Measurements from ENCODE around the gene RNF38. TPM values are rescaled to one million over a fixed set of nuclear protein-coding genes. Genes with fewer than 3 reads are reported as not detected.

Gene RNF38
- 14.0 and 15.3 TPM in 2 replicates for total RNA-seq

DNA sequence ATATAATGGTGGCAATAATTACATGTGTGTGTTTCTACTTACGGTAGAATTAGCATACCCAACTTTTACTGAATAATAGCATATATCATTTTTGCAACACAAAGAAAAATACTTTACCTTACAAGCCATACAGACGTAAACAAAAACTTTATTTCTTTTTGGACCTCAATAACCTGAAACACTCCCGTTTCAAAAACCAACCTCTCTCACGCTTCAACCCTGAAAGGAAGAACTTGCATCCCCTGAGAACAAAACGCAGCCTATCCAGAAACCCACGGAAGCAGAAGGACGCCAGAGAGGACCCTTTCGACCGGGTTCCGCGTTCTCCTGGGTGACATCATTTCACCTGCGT, at the start of gene RNF38:
RNF38 (minus strand) TSS at position 290 of the 352 bp plus-strand sequence; CDS start at position 129, 161 bp downstream.

Other genes starting within 250 kb of the RNF38 start
- 0.81 and 0.97 TPM in 2 replicates for gene CCIN, start 230.9 kb downstream of the RNF38 start, total RNA-seq
- gene CLTA, start 209.3 kb downstream of the RNF38 start, total RNA-seq = 131 and 163 TPM in 2 replicates
- 32.7 and 37.5 TPM in 2 replicates for gene GNE, start 141.8 kb downstream of the RNF38 start, total RNA-seq
- gene MELK, start 172.6 kb upstream of the RNF38 start, total RNA-seq = 7.6 and 9.1 TPM in 2 replicates